Parathyroid adenoma (tissue), 2 donors: Measurements from ENCODE around the gene IZUMO1.

Source experiments
- H2AFZ ChIP-seq: fragments of 300-600 bp; sonication (generic); one replicate; pipeline ENCODE4 v1.7.0; 2017; ENCODE audit warnings: antibody characterized with exemption, mild to moderate bottlenecking
- H3K27ac ChIP-seq: fragments of 300-600 bp; sonication (generic); one replicate; pipeline ENCODE4 v1.7.0; 2017
- H3K27me3 ChIP-seq: fragments of 300-600 bp; sonication (generic); one replicate; pipeline ENCODE4 v1.7.0; 2017; ENCODE audit warnings: low read length; ENCODE audit not compliant: control insufficient read depth, insufficient read depth
- H3K36me3 ChIP-seq: fragments of 300-600 bp; sonication (generic); one replicate; pipeline ENCODE4 v1.7.0; 2017; ENCODE audit warnings: low read length; ENCODE audit not compliant: control insufficient read depth, insufficient read depth
- H3K4me1 ChIP-seq: fragments of 300-600 bp; sonication (generic); one replicate; pipeline ENCODE4 v1.7.0; 2017; ENCODE audit warnings: control low read depth
- H3K4me2 ChIP-seq: fragments of 300-600 bp; sonication (generic); one replicate; pipeline ENCODE4 v1.7.0; 2017; ENCODE audit warnings: low read length
- H3K4me3 ChIP-seq: fragments of 300-600 bp; sonication (generic); one replicate; pipeline ENCODE4 v1.7.0; 2017; ENCODE audit warnings: low read depth, low read length
- H3K79me2 ChIP-seq: fragments of 300-600 bp; sonication (generic); one replicate; pipeline ENCODE4 v1.7.0; 2017; ENCODE audit warnings: control low read depth
- H3K9ac ChIP-seq: fragments of 300-600 bp; sonication (generic); one replicate; pipeline ENCODE4 v1.7.0; 2017; ENCODE audit warnings: mild to moderate bottlenecking
- H3K9me3 ChIP-seq: fragments of 300-600 bp; sonication (generic); one replicate; pipeline ENCODE4 v1.7.0; 2017; ENCODE audit warnings: low read length; ENCODE audit not compliant: control insufficient read depth
- CTCF ChIP-seq: fragments of 300-600 bp; sonication (generic); IDR thresholded peaks from one replicate; pipeline ENCODE4 v1.7.0; 2017; ENCODE audit warnings: antibody characterized with exemption, mild to moderate bottlenecking
- donor health status: primary hyperparathyroidism.

The IZUMO1 gene

GRCh38 chr19:48716562-48717291, 30.0 kb downstream of the IZUMO1 start:
- H3K79me2 ChIP-seq = no peaks in the 10 kb centered on the region
- H3K9me3 ChIP-seq = no peaks in the 10 kb centered on the region
- peaks cover 2% of the 10 kb centered on the region for H3K4me1 ChIP-seq
- H2AFZ ChIP-seq = peak overlapping the region; percentile 50
- no peaks in the 10 kb centered on the region for H3K27me3 ChIP-seq
- H3K36me3 ChIP-seq = no peaks in the 10 kb centered on the region
- peak overlapping the region; percentile 47 for H3K27ac ChIP-seq
- TF ChIP-seq CTCF = no peak
- no peak overlapping the region for H3K9ac ChIP-seq
- no peak overlapping the region for H3K4me3 ChIP-seq
- H3K4me2 ChIP-seq = peak overlapping the region; percentile 21

- H2AFZ ChIP-seq = no peak overlapping the region
- no peaks in the 10 kb centered on the region for H3K9me3 ChIP-seq
- H3K79me2 ChIP-seq = no peaks in the 10 kb centered on the region
- H3K9ac ChIP-seq = no peak overlapping the region
- no peak overlapping the region for H3K4me2 ChIP-seq
- H3K27ac ChIP-seq = no peak overlapping the region
- TF ChIP-seq CTCF = no peak
- no peaks in the 10 kb centered on the region for H3K36me3 ChIP-seq
- peaks cover 2% of the 10 kb centered on the region for H3K4me1 ChIP-seq
- H3K4me3 ChIP-seq = no peak overlapping the region
- no peaks in the 10 kb centered on the region for H3K27me3 ChIP-seq
Measured at GRCh38 chr19:48715681-48716171, 31.0 kb downstream of the IZUMO1 start.

GRCh38 chr19:48714759-48715675, 31.7 kb downstream of the IZUMO1 start:
- Histone ChIP-seq H3K9me3 (no peaks in the 10 kb centered on the region), H2AFZ (peak overlapping the region; percentile 55), H3K4me2 (peak overlapping the region; percentile 83), H3K9ac (peak overlapping the region; percentile 3), H3K4me3 (peak overlapping the region; percentile 78), H3K27me3 (no peaks in the 10 kb centered on the region), H3K4me1 (peaks cover 2% of the 10 kb centered on the region), H3K27ac (peak overlapping the region; percentile 70), H3K79me2 (no peaks in the 10 kb centered on the region), H3K36me3 (no peaks in the 10 kb centered on the region)
- TF ChIP-seq CTCF = no peak

- peak overlapping the region; percentile 70 for H3K27ac ChIP-seq
- no peaks in the 10 kb centered on the region for H3K36me3 ChIP-seq
- H3K4me2 ChIP-seq = peak overlapping the region; percentile 85
- H3K9ac ChIP-seq = peak overlapping the region; percentile 3
- H3K27me3 ChIP-seq = no peaks in the 10 kb centered on the region
- no peak for TF ChIP-seq CTCF
- peaks cover 2% of the 10 kb centered on the region for H3K4me1 ChIP-seq
- H3K9me3 ChIP-seq = no peaks in the 10 kb centered on the region
- H2AFZ ChIP-seq = peak overlapping the region; percentile 67
- peak overlapping the region; percentile 78 for H3K4me3 ChIP-seq
- no peaks in the 10 kb centered on the region for H3K79me2 ChIP-seq
Measured at GRCh38 chr19:48713864-48714755, 32.6 kb downstream of the IZUMO1 start.
